SHP77 (cell line): ENCODE measurements around the gene YARS2.

Experiments
- DNase-seq, 2 experiments: peaks; one replicate each; lab custom pipeline; 2025; lab: John Stamatoyannopoulos, UW

YARS2 gene

DNA sequence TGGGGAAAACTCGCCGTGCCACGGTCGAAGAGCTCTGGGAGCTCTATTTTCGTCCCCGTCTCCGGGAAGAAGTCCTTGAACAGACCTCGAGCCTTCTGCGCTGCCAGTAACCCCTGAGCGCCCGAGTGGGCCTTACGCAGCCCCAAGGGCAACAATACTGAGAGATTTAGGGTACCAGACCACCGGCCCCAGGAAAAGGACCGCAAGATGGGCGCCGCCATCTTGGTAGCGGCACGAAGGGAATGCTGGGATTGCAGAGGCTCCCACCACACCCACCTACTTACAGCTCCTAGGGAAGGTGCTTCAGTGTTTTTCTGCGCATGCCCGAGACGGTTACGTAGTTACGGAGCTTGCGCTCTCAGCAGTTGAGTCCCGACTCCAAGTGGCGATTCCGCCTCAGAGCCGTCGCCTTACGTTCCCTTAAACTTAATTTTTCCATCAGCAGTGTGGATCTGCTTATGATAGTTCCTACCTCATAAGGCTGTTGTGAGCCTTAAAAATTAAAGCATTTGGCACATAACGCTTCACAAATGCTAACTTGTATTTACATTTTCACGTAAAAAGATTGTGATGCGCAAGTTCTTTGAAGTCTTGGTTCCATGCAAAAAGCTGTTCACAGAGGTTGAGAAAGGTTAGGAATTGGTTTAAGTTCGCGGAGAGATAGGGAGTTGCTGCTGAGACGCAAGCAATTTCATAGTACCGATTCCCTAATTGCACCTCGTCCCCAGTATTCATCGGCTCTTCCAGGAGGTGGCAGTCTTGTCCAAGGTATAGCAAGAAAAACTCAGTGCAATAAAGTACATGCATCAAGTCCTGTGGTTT lies at the start of gene YARS2:
YARS2 (minus strand) TSS at position 244 of the 822 bp plus-strand sequence; CDS start at position 221, 23 bp downstream.
- peak; percentile 96 to 98 for DNase-seq

DNA sequence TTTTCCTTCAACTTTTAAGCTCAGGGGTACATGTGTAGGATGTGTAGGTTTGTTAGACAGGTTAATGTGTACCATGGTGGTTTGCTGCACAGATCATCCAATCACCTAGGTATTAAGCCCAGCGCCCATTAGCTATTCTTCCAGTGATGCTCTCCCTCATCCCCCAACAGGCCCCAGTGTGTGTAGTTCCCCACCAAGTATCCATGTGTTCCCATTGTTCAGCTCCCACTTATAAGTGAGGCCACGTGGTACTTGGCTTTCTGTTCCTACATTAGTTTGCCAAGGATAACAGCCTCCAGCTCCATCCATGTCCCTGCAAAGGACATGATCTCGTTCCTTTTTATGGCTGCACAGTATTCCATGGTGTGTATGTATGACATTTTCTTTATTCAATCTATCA lies 48.6 kb upstream of the YARS2 start:
- DNase-seq, result no peak

DNA sequence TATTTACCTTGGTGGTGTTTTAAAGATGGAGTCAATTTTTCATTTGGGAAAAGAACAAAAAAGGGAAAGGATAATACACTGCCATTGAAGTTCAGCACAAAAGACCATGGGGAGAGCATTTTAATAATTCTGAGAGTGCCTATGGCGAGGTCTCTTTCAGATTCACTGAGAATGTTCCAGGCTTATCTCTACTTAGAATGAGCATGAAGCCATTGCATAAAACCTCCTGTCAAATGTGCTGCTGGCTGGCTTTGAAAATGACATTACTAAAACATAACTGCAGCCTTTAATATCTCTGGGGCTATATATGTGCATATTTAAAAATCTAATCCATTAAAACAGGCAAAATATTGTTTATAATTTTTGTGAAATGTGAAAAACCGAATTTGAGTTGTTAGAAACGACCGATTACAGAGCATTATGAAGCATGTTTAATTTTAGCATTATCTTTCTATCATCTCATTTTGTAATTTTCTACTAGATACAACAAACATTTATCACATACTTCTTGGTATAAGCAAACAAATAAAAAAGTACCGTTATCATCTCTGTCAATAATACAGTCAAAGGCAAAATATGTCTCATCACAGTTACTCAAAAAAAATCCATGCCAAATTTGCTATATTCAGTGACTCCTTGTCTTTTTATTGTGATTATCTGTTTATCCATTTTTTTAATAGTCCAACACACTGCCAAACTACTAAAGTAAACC lies 45.7 kb upstream of the YARS2 start:
- no peak for DNase-seq

DNA sequence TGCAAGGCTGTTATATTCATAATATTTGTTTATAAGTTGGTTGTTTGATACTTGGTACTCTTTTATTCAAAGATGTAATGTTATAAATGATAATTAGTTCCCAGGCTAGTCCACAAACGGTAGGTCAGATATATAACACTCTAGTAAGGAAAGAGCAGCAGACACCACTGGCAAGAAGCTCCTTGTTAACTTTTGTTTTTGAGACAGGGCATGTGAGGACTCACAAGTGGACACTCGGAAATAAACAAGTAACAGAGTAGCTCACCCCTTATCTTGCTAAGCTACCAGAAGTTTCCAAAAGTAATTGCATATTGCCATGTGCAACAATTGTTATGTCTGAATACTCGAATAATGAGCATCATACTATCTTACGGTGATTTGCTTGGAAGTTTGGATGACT lies 38.6 kb upstream of the YARS2 start:
- DNase-seq, result no peak

DNA sequence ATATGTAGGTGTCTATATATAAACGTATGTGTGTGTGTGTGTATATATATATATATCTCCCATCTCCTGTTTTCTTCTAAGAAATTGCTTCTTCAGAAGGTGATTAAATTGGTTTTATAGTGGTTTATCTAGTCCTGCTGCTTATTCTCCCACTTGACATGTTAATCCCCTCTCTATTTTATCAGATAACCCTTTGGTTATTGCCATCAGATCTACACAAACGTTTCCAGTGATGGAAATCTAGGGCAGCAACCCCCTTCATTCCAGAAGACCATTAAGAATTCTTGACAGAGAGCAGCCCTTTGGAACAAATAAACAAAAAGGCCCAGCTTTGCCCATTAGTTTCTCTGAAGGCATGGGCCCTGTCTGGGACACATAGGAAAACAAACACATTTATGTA lies 34.2 kb upstream of the YARS2 start:
- DNase-seq, result no peak

DNA sequence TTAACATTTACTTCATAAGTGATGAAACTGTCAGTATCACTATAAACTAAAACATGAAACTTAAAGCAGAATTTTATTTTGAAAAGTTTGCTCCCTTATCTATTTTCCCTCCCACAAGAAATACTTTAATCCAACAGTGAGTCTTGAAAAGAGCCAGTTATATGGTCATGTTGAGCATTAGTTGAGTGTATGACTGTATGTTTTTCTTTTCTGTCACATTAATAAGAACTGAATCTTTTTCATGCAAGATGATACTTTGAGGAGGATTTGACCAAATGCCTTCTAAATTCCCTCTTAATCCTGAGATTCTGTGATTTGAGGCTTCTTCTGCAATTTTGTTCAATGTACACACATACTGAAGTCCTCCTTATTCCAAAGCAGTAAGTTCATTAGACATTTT lies 33.7 kb upstream of the YARS2 start:
- DNase-seq, result no peak

DNA sequence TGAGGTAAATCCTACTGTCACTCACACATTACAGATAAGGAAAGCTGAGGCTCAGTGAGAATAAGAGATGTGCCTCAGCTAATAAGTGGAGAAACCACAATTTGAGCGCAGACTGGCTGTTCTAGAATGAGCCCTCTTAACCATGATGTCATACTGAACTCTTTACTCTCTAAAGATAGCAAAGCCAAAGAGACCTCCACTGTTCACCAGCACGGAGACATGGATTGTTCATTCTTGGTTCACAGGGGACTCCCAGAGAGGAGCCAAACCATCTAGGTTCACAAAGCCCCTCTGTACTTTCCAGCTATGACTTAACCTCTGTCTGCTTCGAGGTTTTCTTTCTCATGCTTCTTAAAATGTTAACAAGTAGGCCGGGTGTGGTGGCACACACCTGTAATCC lies 32.7 kb upstream of the YARS2 start:
- DNase-seq, result no peak

DNA sequence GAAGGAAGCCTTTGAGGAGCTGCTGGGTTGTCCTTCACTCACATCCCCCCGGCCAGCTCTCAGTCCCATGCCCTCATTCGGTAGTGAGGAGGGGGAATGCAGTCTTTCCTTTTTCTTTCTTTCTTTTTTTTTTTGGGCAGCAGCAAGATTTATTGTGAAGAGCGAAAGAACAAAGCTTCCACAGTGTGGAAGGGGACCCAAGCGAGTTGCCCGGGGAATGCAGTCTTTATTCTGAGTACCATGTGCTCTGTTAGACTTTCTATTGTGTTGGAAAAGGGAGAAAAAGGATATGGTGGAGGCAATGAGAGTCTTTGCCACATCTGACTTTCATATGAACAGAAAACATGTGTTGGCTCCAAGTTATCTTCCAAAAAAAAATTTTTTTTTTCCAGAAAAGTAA lies 29.9 kb upstream of the YARS2 start:
- no peak for DNase-seq

DNA sequence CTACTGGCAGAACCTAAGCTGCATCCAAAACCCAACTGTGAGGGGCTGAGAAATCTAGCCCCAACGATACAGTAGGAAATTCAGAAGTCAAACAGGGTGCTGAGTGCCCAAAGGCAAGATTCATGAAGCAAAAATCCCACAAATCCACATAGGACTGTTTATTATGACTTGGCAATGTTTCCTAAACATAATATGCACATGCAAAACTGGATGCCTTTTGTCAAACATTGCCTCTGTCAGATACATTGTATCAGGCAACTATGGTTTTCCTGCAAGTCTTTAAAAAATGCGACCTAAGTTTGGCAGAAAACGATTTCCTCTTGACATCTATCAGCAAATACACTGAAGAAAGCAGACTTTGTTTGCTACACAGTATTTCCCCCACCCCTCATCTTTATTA lies 27.3 kb upstream of the YARS2 start:
- no peak for DNase-seq

DNA sequence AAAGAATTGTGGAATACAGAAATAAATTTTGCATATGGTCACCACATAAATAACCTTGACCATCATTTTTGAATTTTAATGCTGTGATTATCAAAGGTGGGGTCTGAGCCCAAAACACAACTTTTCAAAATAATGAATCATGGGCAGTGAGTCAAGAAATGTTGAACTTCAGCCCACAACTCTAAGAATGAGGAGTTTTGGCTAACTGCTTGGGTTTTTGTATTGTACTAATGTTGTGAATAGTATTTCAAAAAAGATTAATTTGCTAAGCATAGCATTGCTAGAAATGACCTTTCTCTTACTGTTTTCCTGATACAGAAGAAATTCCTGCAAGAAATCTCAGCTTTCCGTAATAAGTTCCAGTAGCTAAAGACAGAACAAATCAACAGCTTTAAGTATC lies 24.4 kb upstream of the YARS2 start:
- no peak for DNase-seq

DNA sequence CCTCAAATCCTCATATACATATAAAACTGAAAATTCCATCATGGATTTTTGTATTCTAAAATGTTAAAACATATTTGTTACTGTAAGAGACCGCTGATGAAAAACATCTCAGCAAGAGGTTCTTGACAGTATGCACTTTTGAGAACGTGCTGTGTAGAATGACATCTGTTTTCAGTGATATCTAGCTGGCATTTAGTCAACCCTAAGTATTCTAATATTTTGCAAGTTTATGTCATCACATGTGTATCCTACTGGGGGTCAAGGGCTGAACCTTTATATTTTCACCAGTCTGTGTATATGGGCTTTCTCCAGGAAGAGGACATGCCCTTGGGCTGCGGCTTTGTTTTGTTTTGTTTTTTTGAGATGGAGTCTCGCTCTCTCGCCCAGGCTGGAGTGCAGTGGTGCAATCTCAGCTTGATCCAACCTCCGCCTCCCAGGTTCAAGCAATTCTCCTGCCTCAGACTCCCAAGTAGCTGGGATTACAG lies 22.0 kb upstream of the YARS2 start:
- no peak for DNase-seq

DNA sequence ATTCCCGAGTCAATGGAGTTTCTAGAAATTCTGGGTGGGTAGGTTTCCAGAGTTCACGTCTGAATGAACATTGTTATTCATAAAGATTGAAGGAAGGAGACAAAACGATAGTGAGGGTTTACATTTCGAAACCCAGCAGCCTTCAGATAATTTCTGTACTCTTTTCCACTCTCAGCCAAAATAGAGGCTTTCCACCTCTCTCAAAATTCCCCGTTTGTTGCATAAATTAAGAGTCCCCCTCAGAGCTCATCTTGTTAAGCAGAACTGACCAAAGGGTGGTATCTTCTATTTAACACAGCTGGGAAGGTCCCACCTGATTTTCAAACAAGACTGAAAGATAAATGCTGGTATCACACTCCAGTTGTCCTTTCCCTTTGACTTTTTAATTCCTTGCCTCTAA lies 21.5 kb upstream of the YARS2 start:
- DNase-seq, result no peak

DNA sequence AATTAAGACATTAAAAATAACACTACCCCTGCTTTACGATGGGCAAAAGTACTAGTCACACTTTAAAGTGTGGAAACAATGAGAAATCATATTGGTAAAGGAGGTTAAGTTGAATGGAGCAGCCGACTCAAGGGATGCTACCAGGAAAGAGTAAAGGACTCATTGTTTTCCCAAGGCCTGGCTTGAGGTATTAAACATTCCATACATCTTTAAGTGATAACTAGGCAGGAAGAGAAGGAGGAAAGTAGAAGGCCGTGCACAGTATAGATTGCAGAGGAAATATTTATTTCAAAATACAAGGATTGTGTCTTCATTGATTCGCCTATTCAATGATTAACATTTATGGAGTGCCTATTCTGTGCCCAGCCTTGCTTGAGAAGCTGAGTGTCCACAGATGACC lies 20.6 kb upstream of the YARS2 start:
- DNase-seq, result no peak

DNA sequence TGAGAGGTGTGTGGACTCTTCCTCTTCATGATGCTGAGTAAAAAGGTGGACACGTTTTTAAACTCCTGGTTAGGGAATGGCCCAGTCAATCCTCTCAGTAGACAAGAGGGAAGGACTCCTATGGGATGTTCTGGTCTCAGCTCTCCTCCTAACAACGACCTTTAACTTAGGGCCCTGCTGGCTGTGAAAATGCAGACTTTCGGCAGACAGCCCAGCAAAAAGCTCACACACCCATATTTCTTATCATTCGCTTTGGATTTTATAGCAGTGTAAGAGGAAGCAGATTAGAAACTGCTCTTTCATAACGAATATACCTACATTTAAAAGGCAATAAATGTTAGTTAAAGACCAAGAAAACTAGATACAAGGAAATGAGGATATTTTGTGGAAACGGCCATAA lies 18.0 kb upstream of the YARS2 start:
- no peak for DNase-seq

DNA sequence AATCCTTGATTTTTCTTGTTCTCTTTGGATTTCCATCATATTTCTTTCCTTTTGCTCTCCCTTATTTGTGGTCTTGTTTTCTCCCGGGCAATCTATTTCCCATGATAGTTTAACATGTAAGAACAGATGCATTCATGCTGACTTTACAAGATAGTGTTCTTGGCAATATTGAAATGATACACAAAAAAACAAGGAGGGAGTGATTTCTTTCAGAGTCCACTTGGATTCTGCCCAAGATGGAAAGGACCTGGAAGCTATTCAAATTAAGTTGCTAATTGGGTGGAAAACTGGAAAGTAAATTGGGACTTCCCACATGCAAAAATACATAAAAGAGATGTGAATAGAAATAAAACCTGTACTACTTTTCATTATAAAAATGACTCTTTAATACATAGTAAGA lies 14.4 kb upstream of the YARS2 start:
- DNase-seq, result no peak

DNA sequence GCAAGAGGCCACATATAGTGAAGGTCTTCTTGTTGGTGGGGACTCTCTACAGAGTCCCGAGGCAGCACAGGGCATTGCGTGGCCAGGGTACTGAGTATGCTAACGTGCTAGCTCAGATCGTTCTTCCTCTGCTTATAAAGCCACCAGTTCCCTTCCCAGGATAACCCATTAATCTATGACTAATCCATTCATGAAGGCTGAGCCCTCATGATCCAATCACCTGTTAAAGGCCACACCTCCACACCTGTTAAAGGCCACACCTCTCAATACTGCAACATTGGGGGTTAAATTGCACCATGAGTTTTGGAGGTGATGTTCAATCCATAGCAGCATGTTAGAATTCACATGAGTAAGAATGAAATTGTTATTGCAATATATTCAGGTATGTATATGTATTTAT lies 12.8 kb upstream of the YARS2 start:
- DNase-seq, result no peak

DNA sequence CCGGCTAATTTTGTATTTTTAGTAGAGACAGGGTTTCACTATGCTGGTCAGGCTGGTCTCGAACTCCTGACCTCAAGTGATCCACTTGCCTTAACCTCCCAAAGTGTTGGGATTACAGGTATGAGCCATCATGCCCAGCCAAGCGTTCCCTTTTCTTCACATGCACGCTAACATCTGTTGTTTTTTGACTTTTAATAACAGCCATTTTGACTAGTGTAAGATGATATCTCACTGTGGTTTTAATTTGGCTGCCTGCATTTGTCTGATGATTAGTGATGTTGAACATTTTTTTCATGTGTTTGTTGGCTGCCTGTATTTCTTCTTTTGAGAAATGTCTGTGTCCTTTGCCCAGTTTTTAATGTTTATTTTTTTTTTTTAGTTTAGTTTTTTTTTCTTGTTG lies 10.2 kb upstream of the YARS2 start:
- DNase-seq, result no peak

DNA sequence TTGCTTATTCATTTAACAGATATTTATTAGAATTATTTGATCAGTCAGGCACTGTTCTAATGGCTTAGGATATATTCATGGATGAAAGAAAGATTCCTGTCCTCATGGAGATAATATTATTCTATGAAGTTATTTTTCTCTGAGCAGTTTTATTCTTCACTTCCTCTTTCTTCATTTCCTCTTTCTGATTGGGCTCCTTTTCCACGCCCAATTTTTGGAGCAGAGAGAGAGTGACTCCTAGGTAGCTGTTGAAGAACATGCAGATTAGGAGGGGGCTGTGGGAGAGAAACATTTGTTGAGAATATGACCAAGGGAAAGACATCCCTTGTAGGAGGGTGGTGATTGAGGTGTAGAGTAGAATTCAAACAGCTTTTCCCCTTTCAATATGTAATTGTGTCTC lies 6.0 kb upstream of the YARS2 start:
- DNase-seq, result no peak

DNA sequence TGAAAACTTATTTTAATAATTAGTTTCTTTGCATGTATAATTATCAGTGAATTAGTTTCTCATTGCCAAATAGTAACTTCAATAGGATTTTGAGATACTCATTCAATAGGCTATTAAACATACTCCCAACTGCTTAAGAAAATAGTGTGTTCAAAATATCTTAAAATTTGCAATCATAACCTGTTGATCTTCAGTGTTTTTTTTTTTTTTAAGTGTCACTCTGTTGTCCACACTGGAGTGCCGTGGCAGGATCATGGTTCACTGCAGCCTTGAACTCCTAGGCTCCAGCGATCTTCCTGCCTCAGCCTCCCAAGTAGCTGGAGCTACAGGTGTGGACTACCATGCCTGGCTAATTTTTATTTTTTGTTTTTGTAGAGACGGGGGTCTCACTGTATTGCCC lies 1.5 kb upstream of the YARS2 start:
- DNase-seq, result no peak

DNA sequence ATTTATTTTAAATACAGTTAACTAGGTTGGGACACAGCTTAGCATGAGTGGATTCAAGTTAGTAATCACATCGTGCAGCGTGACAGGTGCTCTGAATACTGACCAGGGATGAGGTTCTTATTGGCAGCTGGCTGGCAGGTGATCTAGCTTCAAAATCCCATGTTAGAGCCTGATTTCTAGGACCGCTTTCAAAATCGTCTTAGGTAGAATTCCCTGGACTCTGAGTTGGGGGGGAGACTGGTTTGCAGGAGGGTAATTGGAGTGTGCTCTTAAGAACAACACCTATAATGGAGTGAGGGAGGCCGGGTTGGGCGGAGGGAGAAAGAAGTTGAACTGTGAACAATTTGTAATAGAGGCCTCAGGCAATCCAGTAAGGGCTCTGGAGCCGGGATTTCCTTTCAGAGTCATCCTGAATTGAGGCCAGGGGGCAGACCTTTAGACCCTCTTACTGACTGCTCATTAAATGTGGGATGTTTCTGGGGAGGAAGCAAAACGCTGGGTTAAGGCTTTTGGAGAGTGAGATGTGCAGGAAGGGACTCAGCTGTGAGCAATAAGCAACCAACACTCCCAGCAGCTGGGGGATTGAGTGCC lies 874 bp upstream of the YARS2 start:
- no peak for DNase-seq

DNA sequence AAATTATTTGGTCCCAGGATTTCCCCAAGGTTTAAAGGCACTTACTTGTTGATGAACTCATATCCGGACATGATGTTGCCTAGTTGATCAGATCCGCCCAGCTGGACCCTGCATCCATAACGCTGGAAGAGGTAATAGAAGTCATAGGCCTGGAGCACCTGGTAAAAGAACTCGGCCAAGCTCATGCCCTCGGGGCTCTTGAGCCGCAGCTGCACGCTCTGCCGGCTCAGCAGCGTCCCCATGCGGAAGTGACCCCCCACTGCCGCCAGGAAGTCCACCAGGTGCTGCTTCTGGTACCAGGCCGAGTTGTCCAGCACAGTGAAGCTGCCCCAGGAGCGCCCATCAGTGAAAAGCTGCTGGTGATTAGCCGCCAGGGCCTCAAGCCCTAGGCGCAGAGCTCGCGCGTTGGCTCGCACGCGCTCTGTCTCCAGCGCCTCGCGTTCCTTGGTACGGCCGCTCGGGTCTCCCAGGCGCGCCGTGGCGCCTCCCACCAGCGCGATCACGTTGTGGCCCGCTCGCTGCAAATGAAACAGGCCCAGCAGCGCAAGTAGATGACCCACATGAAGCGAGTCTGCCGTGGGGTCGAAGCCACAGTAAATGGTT lies 545 bp downstream of the YARS2 start:
- DNase-seq, result peak; percentile 64 to 83

DNA sequence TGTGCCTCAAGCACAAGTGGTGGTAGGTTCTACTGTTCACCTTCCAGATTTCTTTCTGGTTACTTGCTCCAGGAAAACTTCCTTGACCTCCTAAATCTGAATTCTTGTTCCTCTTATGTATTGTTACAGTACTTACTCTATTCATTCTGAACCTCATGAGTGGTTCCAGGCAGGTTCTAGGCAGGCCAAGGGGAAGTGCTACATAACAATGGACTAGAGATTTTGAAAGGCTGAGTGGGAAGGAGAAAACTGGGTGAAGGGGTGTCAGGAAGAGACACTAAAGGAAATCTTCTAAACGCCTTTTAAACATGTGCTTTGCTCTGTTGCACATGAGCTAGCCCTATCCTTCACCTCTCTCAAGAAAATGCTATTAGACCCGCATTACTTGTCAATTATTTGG lies 1.6 kb downstream of the YARS2 start:
- DNase-seq, result no peak

DNA sequence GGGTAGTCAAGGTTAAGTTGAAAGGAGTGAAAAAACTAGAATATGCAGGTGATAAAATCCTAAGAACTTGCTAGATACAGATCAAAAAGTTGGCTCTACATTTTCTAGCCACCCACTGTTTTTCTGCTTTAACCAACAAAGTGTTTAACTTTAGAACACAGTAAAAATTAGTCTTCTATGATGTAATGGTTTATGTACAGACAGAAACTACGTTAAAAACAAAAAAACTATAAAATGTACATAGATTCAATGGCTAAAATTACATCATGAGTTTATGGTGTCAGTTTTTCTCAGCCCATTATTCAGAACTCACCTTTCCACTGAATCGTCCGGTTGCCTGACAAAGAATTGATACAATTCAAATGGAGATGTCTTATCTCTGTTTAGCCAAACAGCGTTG lies 2.1 kb downstream of the YARS2 start:
- DNase-seq, result no peak
